Stimulated activated naive CD4-positive, alpha-beta T cell (primary cell): ENCODE results near the gene OR2H1.
"Not testable (repeated sequence)": the region's sequence is repeated elsewhere in the genome, so short reads cannot be mapped to it uniquely, and the experiment has no call there.

Source experiments
- DNase-seq, 6 experiments: peaks; one replicate each; lab custom pipeline; 2025; lab: John Stamatoyannopoulos, UW

The OR2H1 gene

GRCh38 chr6:29456971-29457370 is at the start of gene OR2H1, which contains the start of gene OR11A1:
Gene OR2H1, plus strand, starts transcription at chr6:29457155. Its CDS starts 4,615 bp downstream, at chr6:29461770.
Gene OR11A1, minus strand, starts transcription at chr6:29457071. Its CDS starts 29,430 bp downstream, at chr6:29427641.
- DNase-seq: no peak

- DNase-seq: no peak
These were observed 42.4 kb upstream of the OR2H1 start, which contains the start of gene OR12D1 for GRCh38 chr6:29414588-29414987. Gene OR12D1, plus strand, starts transcription at chr6:29414928.

DNA sequence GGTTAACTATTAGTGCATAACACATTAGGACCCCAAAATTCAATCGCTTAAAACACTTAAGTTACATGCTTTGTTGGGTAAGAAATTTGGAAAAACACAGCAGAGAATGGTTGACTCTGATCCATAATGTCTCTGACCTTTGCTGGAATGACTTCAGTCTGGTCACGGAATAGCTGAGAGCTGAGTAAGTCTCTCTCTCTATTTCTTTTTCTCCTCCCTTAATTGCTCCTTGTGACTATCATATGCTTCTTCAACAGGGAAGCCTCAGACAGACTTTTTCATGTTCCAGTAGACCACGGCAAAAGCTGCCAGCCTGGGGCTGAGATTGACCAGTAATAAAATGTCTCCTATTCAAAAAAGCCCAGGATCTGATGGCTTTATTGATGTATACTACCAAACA is 37.4 kb upstream of the OR2H1 start:
- DNase-seq: no peak

DNA sequence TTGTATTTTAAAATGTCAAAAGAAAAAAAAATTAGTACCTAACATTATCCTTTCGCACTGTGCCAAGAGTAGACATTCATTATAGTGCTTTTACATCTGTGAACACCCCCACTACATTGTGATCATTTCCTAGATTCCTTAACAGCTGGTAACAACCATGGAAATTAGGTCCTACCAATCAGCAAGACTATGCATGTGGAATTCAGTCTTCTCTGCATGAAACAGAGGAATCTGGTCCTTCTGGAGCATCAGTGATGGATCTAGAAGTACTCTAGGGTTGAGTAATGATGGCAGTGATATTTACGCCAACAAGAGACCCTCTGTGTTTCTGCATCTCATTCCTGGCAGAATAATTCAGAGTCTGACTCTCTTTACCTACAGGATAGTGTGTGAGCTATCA is 32.8 kb upstream of the OR2H1 start:
- DNase-seq: no peak

- no peak for DNase-seq
These were observed 32.4 kb upstream of the OR2H1 start for GRCh38 chr6:29424575-29424974.

GRCh38 chr6:29425075-29425474 is 31.9 kb upstream of the OR2H1 start:
- no peak for DNase-seq

- DNase-seq: no peak
These were observed 30.3 kb upstream of the OR2H1 start for GRCh38 chr6:29426654-29427053.

DNA sequence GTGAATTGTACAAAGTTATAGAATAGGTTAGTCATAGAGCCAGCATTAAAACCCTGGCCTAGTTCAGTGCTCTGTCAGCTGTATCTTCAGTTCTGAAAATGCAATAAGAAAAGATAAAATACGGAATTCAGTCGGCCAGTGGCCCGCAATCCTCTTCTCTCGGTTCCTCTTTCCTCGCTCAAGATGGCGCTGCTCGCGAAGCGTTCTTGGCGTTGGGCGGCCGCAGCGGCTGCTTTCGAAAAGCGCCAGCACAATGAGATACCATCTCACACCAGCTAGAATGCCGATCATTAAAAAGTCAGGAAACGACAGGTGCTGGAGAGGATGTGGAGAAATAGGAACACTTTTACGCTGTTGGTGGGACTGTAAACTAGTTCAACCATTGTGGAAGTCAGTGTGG is 20.2 kb upstream of the OR2H1 start:
- DNase-seq: not testable (repeated sequence)

- no peak for DNase-seq
These were observed 17.9 kb upstream of the OR2H1 start, which contains the start of gene OR10C1 for GRCh38 chr6:29439006-29439405. Gene OR10C1, plus strand, starts transcription at chr6:29439306. Its CDS starts 710 bp downstream, at chr6:29440016.

GRCh38 chr6:29442719-29443118 is 14.2 kb upstream of the OR2H1 start:
- no peak for DNase-seq

GRCh38 chr6:29444031-29444430 is 12.9 kb upstream of the OR2H1 start:
- not testable (repeated sequence) for DNase-seq

- no peak for DNase-seq
These were observed 9.3 kb upstream of the OR2H1 start for GRCh38 chr6:29447670-29448069.

DNA sequence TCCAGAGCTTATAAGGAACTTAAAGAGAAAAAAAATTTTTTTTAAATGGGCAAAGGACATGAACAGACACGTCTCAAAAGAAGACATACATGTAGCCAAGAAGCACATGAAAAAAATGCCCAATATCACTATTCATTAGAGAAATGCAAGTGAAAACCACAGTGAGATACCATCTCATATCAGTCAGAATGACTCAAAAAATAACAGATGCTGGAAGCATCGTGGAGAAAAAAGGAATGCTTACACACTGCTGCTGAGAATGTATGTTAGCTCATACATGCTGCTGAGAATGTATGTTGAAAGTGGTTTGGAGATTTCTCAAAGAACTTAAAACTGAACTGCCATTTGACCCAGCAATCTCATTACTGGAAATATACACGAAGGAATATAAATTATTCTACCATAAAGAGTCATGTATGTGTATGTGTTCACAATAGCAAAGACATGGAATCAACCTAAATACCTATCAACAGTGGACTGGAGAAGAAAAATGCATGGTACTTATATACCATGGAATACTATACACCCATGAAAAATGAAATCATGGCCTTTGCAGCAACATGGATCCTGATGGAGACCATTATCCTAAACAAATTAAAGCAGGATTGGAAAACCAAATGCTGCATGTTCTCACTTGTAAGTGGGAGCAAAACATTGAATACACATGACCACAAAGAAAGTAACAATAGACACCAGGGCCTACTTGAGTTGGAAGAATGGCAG is 5.3 kb upstream of the OR2H1 start:
- DNase-seq: no peak

GRCh38 chr6:29461021-29461814 is 4.3 kb downstream of the OR2H1 start:
- DNase-seq: no peak

DNA sequence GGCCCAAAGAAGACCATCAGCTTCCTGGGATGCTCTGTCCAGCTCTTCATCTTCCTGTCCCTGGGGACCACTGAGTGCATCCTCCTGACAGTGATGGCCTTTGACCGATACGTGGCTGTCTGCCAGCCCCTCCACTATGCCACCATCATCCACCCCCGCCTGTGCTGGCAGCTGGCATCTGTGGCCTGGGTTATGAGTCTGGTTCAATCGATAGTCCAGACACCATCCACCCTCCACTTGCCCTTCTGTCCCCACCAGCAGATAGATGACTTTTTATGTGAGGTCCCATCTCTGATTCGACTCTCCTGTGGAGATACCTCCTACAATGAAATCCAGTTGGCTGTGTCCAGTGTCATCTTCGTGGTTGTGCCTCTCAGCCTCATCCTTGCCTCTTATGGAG is 5.1 kb downstream of the OR2H1 start:
- DNase-seq: no peak

- DNase-seq: no peak
These were observed 8.3 kb downstream of the OR2H1 start for GRCh38 chr6:29465279-29465678.

GRCh38 chr6:29465801-29466200 is 8.8 kb downstream of the OR2H1 start:
- DNase-seq: no peak

- no peak for DNase-seq
These were observed 9.3 kb downstream of the OR2H1 start for GRCh38 chr6:29466241-29466640.

DNA sequence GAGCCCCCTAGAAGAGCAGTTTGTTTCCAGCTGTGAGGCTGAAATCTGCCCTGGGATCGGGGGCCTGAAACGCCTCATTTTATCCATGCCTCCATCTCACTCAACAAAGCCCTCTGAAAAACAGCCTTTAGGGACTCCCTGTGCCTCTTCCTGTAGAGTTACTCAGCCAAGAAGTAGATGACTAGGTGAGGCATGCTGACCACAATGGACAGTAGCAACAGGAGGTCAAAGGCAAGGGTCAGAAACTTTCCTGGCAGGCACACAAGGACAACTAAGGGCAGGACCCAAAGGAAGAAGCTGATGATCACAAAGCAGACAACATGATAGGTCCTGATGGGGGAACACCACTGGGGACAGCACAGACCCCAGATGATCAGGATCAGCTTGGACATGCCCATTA is 18.0 kb downstream of the OR2H1 start:
- no peak for DNase-seq

GRCh38 chr6:29477923-29478450 is 21.0 kb downstream of the OR2H1 start:
- no peak for DNase-seq

DNA sequence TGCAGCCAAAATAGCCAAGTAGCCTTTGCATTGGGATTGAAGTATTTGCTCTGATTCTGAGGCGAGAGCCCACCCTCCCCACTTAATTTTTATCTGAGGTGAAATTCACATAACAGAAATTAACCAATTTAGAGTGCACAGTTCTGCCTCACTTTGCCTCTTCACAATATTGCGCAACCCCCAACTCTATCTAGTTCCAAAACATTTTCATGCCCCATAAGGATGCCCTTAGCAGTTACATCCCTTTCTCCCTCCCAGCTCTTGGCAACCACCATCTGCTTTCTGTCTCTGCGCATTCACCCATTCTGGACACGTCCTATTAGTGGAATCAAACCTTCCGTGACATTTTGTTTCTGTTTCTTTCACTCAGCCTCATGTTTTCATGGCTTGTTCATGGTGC is 21.8 kb downstream of the OR2H1 start:
- DNase-seq: no peak

- no peak for DNase-seq
These were observed 22.6 kb downstream of the OR2H1 start for GRCh38 chr6:29479560-29479959.

DNA sequence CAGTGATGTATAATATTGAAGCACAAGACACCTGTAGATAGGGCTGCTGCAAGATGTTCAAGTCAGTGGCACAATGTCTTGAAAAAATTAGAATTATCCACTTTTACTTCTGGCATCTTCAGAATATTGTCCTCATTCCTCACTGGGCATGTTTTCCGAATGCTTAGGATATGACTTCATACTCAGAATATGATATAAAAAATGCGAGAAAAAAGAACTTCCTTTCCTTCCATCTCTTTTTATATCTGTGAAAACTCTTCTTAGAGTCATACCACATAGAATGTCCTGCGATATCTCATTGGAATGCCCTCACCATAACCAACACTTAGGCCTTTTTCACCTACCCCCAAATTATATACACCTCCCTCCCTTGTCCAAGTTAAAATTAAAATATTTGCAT is 26.2 kb downstream of the OR2H1 start:
- DNase-seq: no peak
